Measurements from ENCODE around the gene MVB12B. TPM values are rescaled to one million over a fixed set of nuclear protein-coding genes. Genes with fewer than 3 reads are reported as not detected.

MVB12B gene
- total RNA-seq, 1 donor from 2014 or later, result 0.26 TPM

GRCh38 chr9:126413391-126414068, 86.9 kb downstream of the MVB12B start:
- no peak for FAIRE-seq
- TF ChIP-seq CTCF (IDR thresholded peaks at IDR 0.05; ENCODE audit: insufficient read depth, low read length, severe bottlenecking), result no peak

GRCh38 chr9:126415741-126416370, 89.2 kb downstream of the MVB12B start:
- H3K27me3 ChIP-seq (ENCODE audit: control insufficient read depth, insufficient read depth, low read length), result no peaks in the 10 kb centered on the region
- no peak for TF ChIP-seq CTCF (IDR thresholded peaks at IDR 0.05; ENCODE audit: insufficient read depth, low read length, severe bottlenecking)
- H3K4me3 ChIP-seq (ENCODE audit: low read depth, low read length), result no peak overlapping the region
- no peaks in the 10 kb centered on the region for H3K36me3 ChIP-seq (ENCODE audit: control insufficient read depth, insufficient read depth, low read length)
- no peak for FAIRE-seq
- DNase-seq (ENCODE audit: low read depth), result no peak

More at GRCh38 chr9:126413391-126414068, 86.9 kb downstream of the MVB12B start:
- no peaks in the 10 kb centered on the region for H3K36me3 ChIP-seq (ENCODE audit: control insufficient read depth, insufficient read depth, low read length)
- peak; percentile 12 for DNase-seq (ENCODE audit: low read depth)
- H3K4me3 ChIP-seq (ENCODE audit: low read depth, low read length), result no peak overlapping the region
- no peaks in the 10 kb centered on the region for H3K27me3 ChIP-seq (ENCODE audit: control insufficient read depth, insufficient read depth, low read length)

GRCh38 chr9:126417043-126417442, 90.4 kb downstream of the MVB12B start:
- DNase-seq (ENCODE audit: low read depth) (no peak), FAIRE-seq (peak; percentile 32)
- Histone ChIP-seq H3K36me3 (ENCODE audit: control insufficient read depth, insufficient read depth, low read length) (no peaks in the 10 kb centered on the region), H3K4me3 (ENCODE audit: low read depth, low read length) (no peak overlapping the region), H3K27me3 (ENCODE audit: control insufficient read depth, insufficient read depth, low read length) (no peaks in the 10 kb centered on the region)
- no peak for TF ChIP-seq CTCF (IDR thresholded peaks at IDR 0.05; ENCODE audit: insufficient read depth, low read length, severe bottlenecking)

GRCh38 chr9:126417684-126418083, 91.1 kb downstream of the MVB12B start:
- Histone ChIP-seq H3K36me3 (ENCODE audit: control insufficient read depth, insufficient read depth, low read length) (no peaks in the 10 kb centered on the region), H3K4me3 (ENCODE audit: low read depth, low read length) (no peak overlapping the region), H3K27me3 (ENCODE audit: control insufficient read depth, insufficient read depth, low read length) (no peaks in the 10 kb centered on the region)
- no peak for FAIRE-seq
- TF ChIP-seq CTCF (IDR thresholded peaks at IDR 0.05; ENCODE audit: insufficient read depth, low read length, severe bottlenecking), result no peak
- DNase-seq (ENCODE audit: low read depth), result no peak

GRCh38 chr9:126418608-126419007, 92.0 kb downstream of the MVB12B start:
- Histone ChIP-seq H3K36me3 (ENCODE audit: control insufficient read depth, insufficient read depth, low read length) (no peaks in the 10 kb centered on the region), H3K4me3 (ENCODE audit: low read depth, low read length) (no peak overlapping the region), H3K27me3 (ENCODE audit: control insufficient read depth, insufficient read depth, low read length) (no peaks in the 10 kb centered on the region)
- FAIRE-seq (peak; percentile 83), DNase-seq (ENCODE audit: low read depth) (no peak)
- no peak for TF ChIP-seq CTCF (IDR thresholded peaks at IDR 0.05; ENCODE audit: insufficient read depth, low read length, severe bottlenecking)

Data from bronchial epithelial cell (primary cell).